DLD1 (cell line): ENCODE measurements around the gene LILRA5.
"Not testable (repeated sequence)": the region's sequence is repeated elsewhere in the genome, so short reads cannot be mapped to it uniquely, and the experiment has no call there.

Experiments used
- in situ Hi-C: cut with HindIII; loops from 2 replicates; pipeline ENCODE4 v1.10.0; 2017; ENCODE audit warnings: low sequenced_read_pairs

Gene LILRA5

DNA sequence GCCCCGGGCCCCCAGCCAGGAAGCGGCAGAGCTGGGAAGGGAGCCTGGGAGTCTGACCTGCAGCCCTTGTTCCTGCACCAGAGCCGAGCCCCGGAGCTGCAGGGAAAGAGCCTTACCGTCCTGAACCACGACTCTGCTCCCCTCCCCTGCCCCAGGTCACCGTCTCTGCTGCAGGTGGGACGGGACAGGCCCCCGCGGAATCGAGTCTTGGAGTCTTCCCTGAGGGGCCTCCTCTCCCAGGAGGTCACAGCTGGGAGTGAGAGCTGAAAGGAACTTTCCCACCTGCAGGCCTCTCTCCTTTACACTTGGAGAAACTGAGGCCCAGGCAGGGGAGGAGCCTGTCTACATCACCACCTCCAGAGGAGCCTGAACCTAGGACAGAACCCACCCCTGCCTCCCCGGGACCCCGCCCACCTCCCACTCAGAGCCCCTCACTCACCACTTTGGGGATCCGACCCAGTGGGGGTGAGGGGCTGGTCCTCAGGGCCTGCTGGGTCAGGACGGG is 35.8 kb downstream of the LILRA5 start:
- in situ Hi-C loops = not testable (repeated sequence)

GRCh38 chr19:54275951-54276350 is 37.0 kb downstream of the LILRA5 start:
- in situ Hi-C loops = no loop called here

DNA sequence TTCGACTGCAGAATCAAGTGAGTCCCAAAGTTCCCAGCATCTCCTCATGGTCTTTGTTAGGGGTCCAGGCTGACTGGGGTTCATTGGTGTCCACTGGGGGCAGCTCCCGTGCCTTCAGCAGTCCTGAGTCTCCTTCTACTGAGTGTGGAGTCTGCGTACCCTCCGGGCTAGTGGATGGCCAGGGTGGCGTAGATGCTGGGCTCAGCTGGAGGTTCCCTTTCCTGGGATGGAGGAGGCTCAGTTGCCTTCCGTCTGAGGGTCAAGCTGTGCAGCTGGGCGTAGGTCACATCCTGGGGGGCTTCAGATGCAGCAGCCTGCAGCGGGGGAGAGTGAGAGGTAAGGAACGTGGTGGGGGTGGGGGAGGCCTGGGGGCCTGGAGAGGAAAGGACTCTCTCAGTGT is 38.5 kb downstream of the LILRA5 start:
- in situ Hi-C loops = not testable (repeated sequence)

DNA sequence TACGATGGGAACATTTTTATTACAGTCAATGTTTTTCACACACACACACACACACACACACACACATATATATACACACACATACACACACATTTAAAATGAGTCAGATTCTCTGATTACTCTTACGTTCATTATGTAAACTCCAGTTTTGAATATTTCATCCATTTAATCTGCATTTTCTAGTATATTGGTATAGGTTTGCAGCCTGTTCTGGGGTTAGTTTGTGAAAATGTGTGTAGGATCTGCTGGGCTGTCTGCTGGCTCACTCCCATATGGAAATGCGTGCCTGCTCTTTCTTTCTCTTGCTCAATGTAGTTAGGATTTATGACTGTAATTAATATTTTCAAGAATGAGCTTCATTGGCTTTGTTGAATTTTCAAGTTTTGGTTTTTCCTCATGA is 39.1 kb downstream of the LILRA5 start:
- in situ Hi-C loops = no loop called here

DNA sequence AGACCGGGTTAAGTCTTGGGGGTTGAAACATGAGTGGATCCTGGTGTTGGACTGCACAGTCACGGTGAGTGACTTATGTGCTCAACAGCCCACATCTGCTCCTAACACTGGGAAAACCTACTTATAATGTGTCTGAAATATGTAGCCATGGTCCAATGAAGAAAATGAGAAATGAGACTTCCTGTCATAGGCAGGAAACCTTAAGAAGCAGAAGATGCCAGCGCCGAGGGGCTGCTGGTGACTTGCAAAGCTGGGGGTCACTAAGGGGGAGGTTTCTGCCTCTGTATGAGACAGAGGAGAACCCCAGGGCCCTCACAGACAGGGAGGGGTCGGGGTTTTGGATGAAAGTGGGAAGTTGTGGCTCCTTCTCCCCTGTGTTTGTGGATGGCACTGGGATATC is 40.8 kb downstream of the LILRA5 start:
- in situ Hi-C loops = not testable (repeated sequence)

DNA sequence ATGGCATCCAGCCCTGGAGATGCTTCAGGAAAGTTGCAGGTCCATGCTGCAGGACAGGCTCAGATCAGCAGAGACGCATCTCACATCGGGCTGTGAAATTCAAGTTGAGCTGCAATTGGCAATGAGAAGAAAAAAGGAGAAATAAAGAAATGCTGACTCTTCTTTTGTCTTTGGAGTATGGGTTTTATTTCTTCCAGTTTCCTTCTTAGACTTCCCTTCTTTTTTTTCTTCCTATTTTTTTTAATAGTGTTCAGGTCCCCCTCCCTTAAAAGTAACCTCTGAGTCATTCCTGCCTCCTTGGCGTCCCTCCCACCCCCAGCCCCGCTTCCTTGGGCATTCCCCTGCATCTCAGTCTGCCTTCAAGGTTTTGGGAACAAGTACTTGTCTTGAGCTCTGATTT is 41.4 kb downstream of the LILRA5 start:
- in situ Hi-C loops = not testable (repeated sequence)

DNA sequence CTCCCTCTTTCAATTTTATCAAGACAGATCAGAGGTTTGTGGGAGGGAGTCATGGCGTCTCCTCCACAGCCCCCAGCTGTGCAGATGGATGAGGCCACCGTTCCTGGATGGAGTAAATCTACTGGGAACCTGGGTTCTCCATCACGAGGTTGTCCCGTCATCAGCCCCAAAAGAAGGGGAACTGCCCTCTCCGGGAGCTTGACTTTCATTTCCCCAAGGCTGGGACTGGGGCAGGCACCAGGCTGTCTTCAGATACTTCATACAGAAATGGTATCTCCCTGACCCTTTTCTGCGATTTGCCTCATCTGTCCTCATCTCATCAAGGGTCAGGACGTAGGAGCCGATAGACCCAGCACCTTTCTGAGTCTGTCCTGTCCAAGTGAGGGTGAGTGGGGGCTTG is 41.9 kb downstream of the LILRA5 start:
- in situ Hi-C loops = no loop called here

DNA sequence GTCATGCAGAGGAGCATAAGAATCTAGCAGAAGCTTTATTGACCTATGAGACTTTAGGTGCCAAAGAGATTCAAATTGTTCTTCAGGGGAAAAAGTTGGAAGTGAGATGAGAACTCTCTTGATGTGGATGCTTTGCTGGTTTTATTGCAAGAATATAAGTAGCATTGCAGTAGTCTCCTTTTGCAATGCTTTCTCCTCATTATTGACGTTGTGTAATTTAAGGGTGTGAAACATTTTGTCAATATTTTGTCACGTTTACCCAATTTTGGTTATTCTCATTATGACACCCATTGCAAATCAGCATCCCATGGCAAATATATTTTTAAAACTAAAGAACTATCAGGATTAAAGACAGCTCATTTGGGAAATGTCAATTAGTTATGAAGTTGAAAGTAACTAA is 44.0 kb downstream of the LILRA5 start:
- in situ Hi-C loops = no loop called here

GRCh38 chr19:54266133-54266532 is 46.8 kb downstream of the LILRA5 start:
- in situ Hi-C loops = no loop called here

DNA sequence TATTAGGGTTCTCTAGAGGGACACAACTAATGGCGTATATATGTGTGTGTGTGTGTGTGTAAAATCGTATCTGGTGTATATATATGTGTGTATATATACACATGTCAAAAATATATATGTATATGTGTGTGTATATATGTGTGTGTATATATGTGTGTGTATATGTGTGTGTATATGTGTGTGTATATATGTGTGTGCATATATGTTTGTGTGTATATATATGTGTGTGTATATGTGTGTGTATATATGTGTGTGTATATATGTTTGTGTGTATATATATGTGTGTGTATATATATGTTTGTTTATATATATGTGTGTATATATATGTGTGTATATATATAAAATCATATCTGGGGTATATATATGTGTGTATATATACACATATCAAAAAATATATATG is 50.5 kb downstream of the LILRA5 start:
- in situ Hi-C loops = no loop called here

GRCh38 chr19:54262066-54262465 is 50.9 kb downstream of the LILRA5 start:
- in situ Hi-C loops = no loop called here

GRCh38 chr19:54257116-54257480 is 55.9 kb downstream of the LILRA5 start, which contains the start of gene LILRB5:
TSS of gene LILRB5 (minus strand) at chr19:54257273. CDS start at chr19:54257193, 80 bp downstream.
- in situ Hi-C loops = no loop called here
